ENCODE measurements around the gene RAB31.

RAB31 gene

DNA sequence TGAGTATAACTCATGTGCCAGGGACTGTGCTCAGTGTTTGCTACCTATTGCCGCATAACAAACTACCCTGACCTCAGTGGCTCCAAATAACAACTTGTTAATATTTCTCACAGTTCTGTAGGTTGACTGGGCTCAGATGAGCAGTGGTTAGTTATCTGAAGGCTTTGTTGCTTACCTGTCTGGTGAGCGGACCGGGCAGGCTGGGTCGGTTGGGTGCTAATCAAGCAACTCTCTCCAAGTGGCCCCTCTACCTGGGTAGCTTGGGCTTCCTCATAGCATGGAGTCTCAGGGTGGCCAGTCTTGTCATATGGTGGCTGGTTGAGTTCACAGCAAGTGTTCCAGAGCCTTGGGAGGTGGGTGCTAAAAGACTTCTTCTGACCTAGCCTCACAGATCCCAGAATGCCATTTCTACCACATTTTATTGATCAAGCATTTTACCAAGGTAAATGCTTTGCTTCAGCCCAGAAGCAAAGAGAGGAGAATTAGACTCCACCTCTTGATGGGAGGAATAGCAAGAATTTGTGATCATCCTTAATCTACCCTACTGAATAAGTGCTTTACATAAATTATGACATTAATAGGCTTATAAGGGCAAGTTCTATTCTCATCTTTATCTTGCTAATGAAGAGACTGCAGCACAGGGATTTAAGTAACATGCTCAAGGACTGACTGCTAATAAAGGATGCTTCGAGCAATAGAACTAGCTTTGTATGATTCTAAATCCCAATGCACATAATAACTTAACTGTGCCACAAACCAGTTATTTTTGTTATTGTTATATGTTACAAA is 16.9 kb downstream of the RAB31 start:
- no peaks in the 10 kb centered on the region for H3K36me3 ChIP-seq
- no peak overlapping the region for H3K27ac ChIP-seq
- no peaks in the 10 kb centered on the region for H3K27me3 ChIP-seq (ENCODE audit: insufficient read depth, low read depth, severe bottlenecking)
- H3K9me3 ChIP-seq (ENCODE audit: severe bottlenecking) = no peaks in the 10 kb centered on the region
- no peak for DNase-seq
- TF ChIP-seq, protein P1, sequence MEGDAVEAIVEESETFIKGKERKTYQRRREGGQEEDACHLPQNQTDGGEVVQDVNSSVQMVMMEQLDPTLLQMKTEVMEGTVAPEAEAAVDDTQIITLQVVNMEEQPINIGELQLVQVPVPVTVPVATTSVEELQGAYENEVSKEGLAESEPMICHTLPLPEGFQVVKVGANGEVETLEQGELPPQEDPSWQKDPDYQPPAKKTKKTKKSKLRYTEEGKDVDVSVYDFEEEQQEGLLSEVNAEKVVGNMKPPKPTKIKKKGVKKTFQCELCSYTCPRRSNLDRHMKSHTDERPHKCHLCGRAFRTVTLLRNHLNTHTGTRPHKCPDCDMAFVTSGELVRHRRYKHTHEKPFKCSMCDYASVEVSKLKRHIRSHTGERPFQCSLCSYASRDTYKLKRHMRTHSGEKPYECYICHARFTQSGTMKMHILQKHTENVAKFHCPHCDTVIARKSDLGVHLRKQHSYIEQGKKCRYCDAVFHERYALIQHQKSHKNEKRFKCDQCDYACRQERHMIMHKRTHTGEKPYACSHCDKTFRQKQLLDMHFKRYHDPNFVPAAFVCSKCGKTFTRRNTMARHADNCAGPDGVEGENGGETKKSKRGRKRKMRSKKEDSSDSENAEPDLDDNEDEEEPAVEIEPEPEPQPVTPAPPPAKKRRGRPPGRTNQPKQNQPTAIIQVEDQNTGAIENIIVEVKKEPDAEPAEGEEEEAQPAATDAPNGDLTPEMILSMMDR (IDR thresholded peaks at IDR 0.05; ENCODE audit: low read depth, low read length) = no peak
- H3K4me3 ChIP-seq (ENCODE audit: low read depth, low read length) = no peak overlapping the region

DNA sequence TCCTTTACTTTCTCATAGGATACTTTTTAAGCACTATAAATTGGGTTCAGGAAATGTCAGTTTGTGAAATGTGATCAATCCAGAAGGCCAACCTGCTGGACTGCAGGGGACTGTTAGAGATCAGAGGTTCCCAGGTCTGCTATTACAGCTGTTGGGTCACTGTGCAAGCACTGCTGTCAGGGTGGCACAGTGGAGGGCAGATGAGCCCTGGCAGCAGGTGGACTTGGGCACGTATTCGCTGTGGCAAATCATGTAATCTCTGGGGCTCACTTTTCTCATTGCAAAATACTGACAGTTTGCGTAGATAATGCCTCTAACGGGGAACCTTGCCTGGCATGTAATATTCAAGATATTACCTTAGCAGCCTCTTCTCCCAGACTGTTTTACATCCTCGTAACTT is 18.1 kb downstream of the RAB31 start:
- no peaks in the 10 kb centered on the region for H3K9me3 ChIP-seq (ENCODE audit: severe bottlenecking)
- TF ChIP-seq, protein P1 (IDR thresholded peaks at IDR 0.05; ENCODE audit: low read depth, low read length) = no peak
- H3K27me3 ChIP-seq (ENCODE audit: insufficient read depth, low read depth, severe bottlenecking) = no peaks in the 10 kb centered on the region
- DNase-seq = no peak
- no peak overlapping the region for H3K4me3 ChIP-seq (ENCODE audit: low read depth, low read length)
- H3K27ac ChIP-seq = no peak overlapping the region
- no peaks in the 10 kb centered on the region for H3K36me3 ChIP-seq

DNA sequence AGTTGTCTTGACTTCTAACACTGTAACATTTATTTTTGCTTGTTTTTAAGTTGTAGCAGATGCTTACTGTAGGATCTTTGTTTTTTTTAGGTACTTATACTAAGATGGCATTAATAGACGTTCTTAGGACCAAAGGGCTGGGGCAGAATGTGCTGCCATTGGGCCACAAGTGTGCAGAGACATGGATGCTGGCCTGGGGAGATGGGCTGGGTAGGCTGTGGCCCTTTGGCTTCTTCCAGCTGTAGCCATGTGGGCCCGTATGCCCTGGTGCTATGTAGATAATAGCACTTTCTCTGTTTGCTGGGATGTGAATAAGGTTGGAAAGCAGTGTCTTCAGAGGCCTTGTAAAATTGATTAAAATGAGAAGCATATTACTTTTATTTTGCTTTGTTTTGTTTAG is 18.8 kb downstream of the RAB31 start:
- TF ChIP-seq, protein P1 (IDR thresholded peaks at IDR 0.05; ENCODE audit: low read depth, low read length) = no peak
- no peak overlapping the region for H3K4me3 ChIP-seq (ENCODE audit: low read depth, low read length)
- H3K27me3 ChIP-seq (ENCODE audit: insufficient read depth, low read depth, severe bottlenecking) = no peaks in the 10 kb centered on the region
- no peaks in the 10 kb centered on the region for H3K36me3 ChIP-seq
- H3K27ac ChIP-seq = no peak overlapping the region
- no peaks in the 10 kb centered on the region for H3K9me3 ChIP-seq (ENCODE audit: severe bottlenecking)
- DNase-seq = no peak

DNA sequence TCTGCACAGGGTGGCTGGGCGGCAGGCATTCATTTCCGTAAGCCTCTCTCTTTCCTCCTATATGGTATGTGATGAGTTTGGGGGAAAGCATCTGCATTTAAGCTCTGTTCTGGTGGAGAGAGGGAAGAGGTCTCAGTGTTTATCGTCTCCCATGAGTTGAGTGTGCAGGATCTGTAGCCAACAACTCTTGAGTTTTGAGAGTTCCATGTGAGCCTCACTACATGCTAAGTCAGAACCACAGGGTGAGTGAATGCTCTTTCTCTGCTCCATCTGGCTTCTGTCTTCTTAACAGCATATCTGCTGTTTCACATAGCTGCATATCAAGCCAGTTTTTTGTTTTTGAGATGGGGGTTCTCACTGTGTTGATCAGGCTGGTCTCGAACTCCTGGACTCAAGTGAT is 22.7 kb downstream of the RAB31 start:
- DNase-seq = no peak
- Histone ChIP-seq H3K27ac (no peak overlapping the region), H3K9me3 (ENCODE audit: severe bottlenecking) (no peaks in the 10 kb centered on the region), H3K27me3 (ENCODE audit: insufficient read depth, low read depth, severe bottlenecking) (no peaks in the 10 kb centered on the region), H3K4me3 (ENCODE audit: low read depth, low read length) (no peak overlapping the region), H3K36me3 (no peaks in the 10 kb centered on the region)
- TF ChIP-seq, protein P1 (IDR thresholded peaks at IDR 0.05; ENCODE audit: low read depth, low read length) = no peak

DNA sequence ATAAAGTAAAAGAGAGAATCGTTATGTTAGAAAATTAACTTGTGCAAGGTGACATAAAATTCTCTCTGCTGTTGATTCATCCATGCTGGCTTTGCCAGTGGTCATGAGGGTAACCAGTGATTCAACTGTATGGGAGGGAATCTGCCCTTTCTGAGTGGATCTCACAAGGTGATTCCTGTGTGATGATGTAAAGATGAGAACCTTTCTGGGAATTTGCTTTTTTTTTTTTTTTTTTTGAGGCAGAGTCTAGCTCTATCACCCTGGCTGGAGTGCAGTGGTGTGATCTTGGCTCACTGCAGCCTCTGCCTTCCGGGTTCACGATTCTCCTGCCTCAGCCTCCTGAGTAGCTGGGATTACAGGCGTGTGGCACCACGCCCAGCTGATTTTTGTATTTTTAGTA is 23.3 kb downstream of the RAB31 start:
- DNase-seq = no peak
- no peak overlapping the region for H3K27ac ChIP-seq
- TF ChIP-seq, protein P1 (IDR thresholded peaks at IDR 0.05; ENCODE audit: low read depth, low read length) = no peak
- H3K36me3 ChIP-seq = no peaks in the 10 kb centered on the region
- H3K27me3 ChIP-seq (ENCODE audit: insufficient read depth, low read depth, severe bottlenecking) = no peaks in the 10 kb centered on the region
- no peaks in the 10 kb centered on the region for H3K9me3 ChIP-seq (ENCODE audit: severe bottlenecking)
- H3K4me3 ChIP-seq (ENCODE audit: low read depth, low read length) = no peak overlapping the region

DNA sequence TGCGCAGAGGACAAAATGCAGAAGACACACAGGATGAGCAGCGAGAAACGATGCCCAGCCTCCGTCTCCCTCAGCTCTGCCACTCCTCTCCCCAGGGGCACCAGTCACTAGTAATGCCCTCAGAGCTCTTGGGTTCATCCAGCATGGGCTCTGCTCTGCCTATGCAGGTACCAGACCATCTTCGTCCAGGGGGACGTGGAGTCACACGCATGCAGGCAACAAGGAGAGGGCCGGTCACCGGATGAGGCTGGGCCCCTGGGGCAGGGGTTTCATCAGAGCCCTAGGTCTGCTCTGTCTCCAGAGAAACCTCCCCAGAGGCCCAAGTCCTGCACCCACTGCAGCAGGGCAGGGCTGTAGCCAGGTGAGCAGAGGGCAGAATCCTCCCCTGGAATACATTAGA is 23.9 kb downstream of the RAB31 start:
- Histone ChIP-seq H3K27ac (no peak overlapping the region), H3K36me3 (no peaks in the 10 kb centered on the region), H3K27me3 (ENCODE audit: insufficient read depth, low read depth, severe bottlenecking) (no peaks in the 10 kb centered on the region), H3K4me3 (ENCODE audit: low read depth, low read length) (no peak overlapping the region), H3K9me3 (ENCODE audit: severe bottlenecking) (no peaks in the 10 kb centered on the region)
- no peak for DNase-seq
- TF ChIP-seq, protein P1 (IDR thresholded peaks at IDR 0.05; ENCODE audit: low read depth, low read length) = no peak

Data from WERI-Rb-1 (cell line).